ENCODE measurements around the gene SCN5A. TPM values are rescaled to one million over a fixed set of nuclear protein-coding genes. Genes with fewer than 3 reads are reported as not detected.

The SCN5A gene
- total and polyA plus RNA-seq, 2 of the 4 experiments (the other 2 are of a cell fraction) = 1.9 to 2.0 TPM

DNA sequence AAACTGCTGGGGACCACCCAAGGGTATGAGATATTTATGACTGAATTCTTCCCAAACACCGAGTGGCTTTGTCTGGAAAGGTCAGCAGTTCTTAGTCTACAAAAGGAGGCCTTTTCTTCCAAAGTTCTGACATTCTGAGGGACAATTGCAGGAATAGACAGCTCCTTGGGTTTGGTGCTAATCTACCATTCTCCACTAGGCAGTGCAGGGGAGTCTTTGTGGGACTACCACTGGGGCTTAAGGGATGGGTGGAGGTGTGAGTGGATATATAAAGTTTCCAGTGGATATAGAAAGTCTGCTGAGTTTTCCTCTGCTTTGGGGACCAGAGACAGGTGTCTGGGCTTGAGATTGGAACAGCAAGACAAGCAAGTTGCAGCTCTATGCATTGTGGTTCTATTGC is 90.6 kb downstream of the SCN5A start:
- TF ChIP-seq MAFK (IDR thresholded peaks at IDR 0.05; ENCODE audit: low read depth, low read length) = no peak
- no peak for TF ChIP-seq RFX5 (IDR thresholded peaks at IDR 0.05; ENCODE audit: low read depth, low read length)
- TF ChIP-seq BHLHE40 (IDR thresholded peaks at IDR 0.05; ENCODE audit: low read depth, low read length) = no peak
- no peak for TF ChIP-seq RAD21 (IDR thresholded peaks at IDR 0.05; ENCODE audit: low read length)
- TF ChIP-seq POLR2A (IDR thresholded peaks at IDR 0.05; ENCODE audit: low read depth, low read length) = no peak
- TF ChIP-seq, protein P1, sequence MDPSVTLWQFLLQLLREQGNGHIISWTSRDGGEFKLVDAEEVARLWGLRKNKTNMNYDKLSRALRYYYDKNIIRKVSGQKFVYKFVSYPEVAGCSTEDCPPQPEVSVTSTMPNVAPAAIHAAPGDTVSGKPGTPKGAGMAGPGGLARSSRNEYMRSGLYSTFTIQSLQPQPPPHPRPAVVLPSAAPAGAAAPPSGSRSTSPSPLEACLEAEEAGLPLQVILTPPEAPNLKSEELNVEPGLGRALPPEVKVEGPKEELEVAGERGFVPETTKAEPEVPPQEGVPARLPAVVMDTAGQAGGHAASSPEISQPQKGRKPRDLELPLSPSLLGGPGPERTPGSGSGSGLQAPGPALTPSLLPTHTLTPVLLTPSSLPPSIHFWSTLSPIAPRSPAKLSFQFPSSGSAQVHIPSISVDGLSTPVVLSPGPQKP (IDR thresholded peaks at IDR 0.05; ENCODE audit: borderline replicate concordance, low read depth, low read length) = no peak
- no peak for TF ChIP-seq SMC3 (IDR thresholded peaks at IDR 0.05; ENCODE audit: low read depth, low read length)
- TF ChIP-seq FOS (IDR thresholded peaks at IDR 0.05; ENCODE audit: low read depth, low read length) = no peak
- TF ChIP-seq MAZ (IDR thresholded peaks at IDR 0.05; ENCODE audit: borderline replicate concordance, low read depth, low read length) = no peak
- TF ChIP-seq NFE2L2 (IDR thresholded peaks at IDR 0.05; ENCODE audit: low read depth, low read length) = no peak
- no peak for TF ChIP-seq MXI1 (IDR thresholded peaks at IDR 0.05; ENCODE audit: borderline replicate concordance, low read depth, low read length)
- no peaks in the 10 kb centered on the region for H3K9me3 ChIP-seq (ENCODE audit: control insufficient read depth, insufficient read depth, low read length)
- H2BK5ac ChIP-seq (ENCODE audit: low read depth, low read length, poor library complexity, severe bottlenecking) = no peak overlapping the region
- ChIA-PET CTCF (interaction anchor here (1.4 kb wide), 1 partner anchor 13 kb away, joined by 3 read pairs; no protein-coding TSS in a partner anchor), POLR2A (ENCODE audit: unreplicated experiment) (no interaction called here)
- no peak overlapping the region for H3K56ac ChIP-seq (ENCODE audit: extremely low read depth, insufficient read depth, low read length)
- intact Hi-C loops (cut with micrococcal nuclease) (no loop called here), dilution Hi-C loops (cut with HindIII; ENCODE audit: low sequenced_read_pairs, unreplicated experiment) (no loop called here), in situ Hi-C loops (cut with MboI; ENCODE audit: low sequenced_read_pairs) (no loop called here)
- no peak overlapping the region for H4K8ac ChIP-seq (ENCODE audit: low read depth in 2 of 2, low read length in 2 of 2)
- H2AFZ ChIP-seq (replicated peaks; ENCODE audit: low read length, poor library complexity) = no peak overlapping the region
- no peak overlapping the region for H3K23ac ChIP-seq (ENCODE audit: low read depth, low read length)
- H3K27me3 ChIP-seq (ENCODE audit: control insufficient read depth, insufficient read depth, low read length) = no peaks in the 10 kb centered on the region
- no peaks in the 10 kb centered on the region for H4K20me1 ChIP-seq (ENCODE audit: insufficient read depth, low read length)
- H3K14ac ChIP-seq (replicated peaks; ENCODE audit: low read depth, low read length) = no peak overlapping the region
- no peak overlapping the region for H3K4me3 ChIP-seq (ENCODE audit: insufficient read depth, low read depth, low read length)
- H2BK20ac ChIP-seq (ENCODE audit: low read depth, low read length) = no peak overlapping the region
- no peak overlapping the region for H3K9ac ChIP-seq (ENCODE audit: low read depth, low read length)
- H3K27ac ChIP-seq (ENCODE audit: insufficient read depth, low read length) = no peak overlapping the region
- no peak overlapping the region for H2BK15ac ChIP-seq (ENCODE audit: low read depth, low read length)
- H3K9me1 ChIP-seq (ENCODE audit: insufficient read depth, low read length) = no peaks in the 10 kb centered on the region
- ATAC-seq (ENCODE audit: low read depth) (no peak), DNase-seq (no peak)
- H3K36me3 ChIP-seq (ENCODE audit: control insufficient read depth, insufficient read depth, low read length) = no peaks in the 10 kb centered on the region
- no peak overlapping the region for H4K91ac ChIP-seq (ENCODE audit: insufficient read depth, low read depth, low read length)
- no TSS peak for BruUV-seq (replicated peaks)
- H2AK5ac ChIP-seq (ENCODE audit: low read depth, low read length) = no peak overlapping the region
- no peak overlapping the region for H3K4ac ChIP-seq (ENCODE audit: low read depth, low read length)
- no peaks in the 10 kb centered on the region for H3K4me1 ChIP-seq (ENCODE audit: control insufficient read depth, insufficient read depth, low read length)
- H3K79me1 ChIP-seq (ENCODE audit: low read depth in 1 of 2, low read length in 2 of 2) = no peaks in the 10 kb centered on the region
- no peak overlapping the region for H2AK9ac ChIP-seq (replicated peaks; ENCODE audit: low read depth, low read length, poor library complexity)
- WGBS, 2 experiments (ENCODE audit: extremely low coverage in 2 of 2, insufficient read length in 1 of 2) = no CpG with 5 or more reads among the region's 1 CpG
- no peak overlapping the region for H3K4me2 ChIP-seq (ENCODE audit: low read depth, low read length)
- no peak overlapping the region for H4K5ac ChIP-seq (ENCODE audit: low read depth, low read length)
- H2BK120ac ChIP-seq (ENCODE audit: low read depth, low read length) = no peak overlapping the region
- H3K18ac ChIP-seq (ENCODE audit: low read depth, low read length) = no peak overlapping the region

All from IMR-90 (cell line).